Esophagus squamous epithelium (tissue), 4 donors: ENCODE results near the gene OR1F1.

Source experiments
- CTCF ChIP-seq, 6 experiments: fragments of 450-650 bp in 4 of 6; fragments of 200-600 bp in 2 of 6; sonication (generic) in 2 of 6; IDR thresholded peaks; one replicate each; pipeline ENCODE4 v1.5.1; 2016 to 2019; ENCODE audit warnings: antibody characterized with exemption in 6 of 6, mild to moderate bottlenecking in 4 of 6, moderate library complexity in 4 of 6
- POLR2A ChIP-seq, 4 donors: fragments of 450-650 bp; IDR thresholded peaks; one replicate each; pipeline ENCODE4 v1.6.1; 2017; ENCODE audit warnings: antibody characterized with exemption in 4 of 4, mild to moderate bottlenecking in 4 of 4, moderate library complexity in 3 of 4

DNA sequence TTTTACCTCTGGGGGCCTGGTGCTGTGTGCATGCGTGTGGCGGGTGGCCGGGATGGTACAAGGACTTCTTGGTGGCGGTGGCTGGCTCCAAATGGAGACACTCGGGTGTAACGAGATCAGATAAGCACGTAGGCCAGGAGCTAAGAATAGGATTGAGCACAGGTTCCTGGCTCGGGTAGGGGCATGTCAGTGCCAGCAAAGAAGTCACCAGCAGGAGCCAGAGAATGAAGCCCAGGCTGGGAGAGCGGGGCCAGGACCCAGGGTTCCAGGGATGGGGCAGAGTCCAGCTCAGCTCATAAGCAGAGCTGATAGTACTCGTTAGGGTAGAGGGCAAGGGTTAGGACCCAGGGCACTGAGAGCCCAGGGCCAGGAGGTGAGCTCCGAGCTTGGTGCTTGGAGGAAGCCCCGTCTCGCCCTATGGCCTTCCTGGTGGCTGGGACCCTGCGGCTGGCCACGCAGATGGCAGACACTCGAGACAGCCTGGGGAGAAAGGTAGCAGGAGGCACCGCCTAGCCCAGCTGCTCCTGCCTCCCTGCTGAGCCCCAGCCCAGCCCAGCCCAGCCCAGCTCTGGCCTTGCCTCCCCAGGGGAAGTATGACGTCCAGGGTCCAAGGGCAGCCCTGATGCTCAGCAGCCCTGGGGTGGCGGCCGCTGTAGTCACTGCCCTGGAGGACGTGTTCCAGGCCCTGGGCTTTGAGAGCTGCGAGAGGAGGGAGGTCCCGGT, 44.2 kb upstream of the OR1F1 start:
- TF ChIP-seq POLR2A (IDR thresholded peaks at IDR 0.05), result no peak
- no peak for TF ChIP-seq CTCF (IDR thresholded peaks at IDR 0.05)
